Fibroblast of skin of back (primary cell): ENCODE measurements around the gene KBTBD3.
A peak's percentile ranks its signal among the peaks of the same experiment; 100 is the strongest.
"Not testable (repeated sequence)": the region's sequence is repeated elsewhere in the genome, so short reads cannot be mapped to it uniquely, and the experiment has no call there.

ENCODE experiments used
- DNase-seq: peaks from one replicate; pipeline ENCODE4 v3.0.0-alpha.2; 2013

Gene KBTBD3

GRCh38 chr11:106061954-106062949 lies 14.9 kb downstream of the KBTBD3 start:
- no peak for DNase-seq

GRCh38 chr11:106061249-106061784 lies 15.8 kb downstream of the KBTBD3 start:
- no peak for DNase-seq

GRCh38 chr11:106059617-106060016 lies 17.5 kb downstream of the KBTBD3 start:
- DNase-seq = no peak

GRCh38 chr11:106058377-106058776 lies 18.8 kb downstream of the KBTBD3 start:
- not testable (repeated sequence) for DNase-seq

GRCh38 chr11:106051103-106051502 lies 26.0 kb downstream of the KBTBD3 start:
- no peak for DNase-seq

- DNase-seq = no peak
These were observed 27.2 kb downstream of the KBTBD3 start for GRCh38 chr11:106049727-106050476.

- no peak for DNase-seq
These were observed 29.5 kb downstream of the KBTBD3 start for GRCh38 chr11:106047631-106048030.

- DNase-seq = no peak
These were observed 33.6 kb downstream of the KBTBD3 start for GRCh38 chr11:106043540-106043939.

GRCh38 chr11:106032861-106033260 lies 44.3 kb downstream of the KBTBD3 start:
- DNase-seq = no peak

GRCh38 chr11:106031936-106032335 lies 45.2 kb downstream of the KBTBD3 start:
- no peak for DNase-seq

- no peak for DNase-seq
These were observed 45.8 kb downstream of the KBTBD3 start for GRCh38 chr11:106031202-106031810.

- no peak for DNase-seq
These were observed 46.5 kb downstream of the KBTBD3 start for GRCh38 chr11:106030609-106031008.

- no peak for DNase-seq
These were observed 54.3 kb downstream of the KBTBD3 start for GRCh38 chr11:106022795-106023275.

- peak; percentile 99 for DNase-seq
These were observed 55.0 kb downstream of the KBTBD3 start, which contains the start of gene MSANTD4 for GRCh38 chr11:106021967-106022794. TSS of gene MSANTD4 (minus strand) at chr11:106022240. CDS start at chr11:106010917, 11,323 bp downstream.

GRCh38 chr11:106021181-106021966 lies 55.8 kb downstream of the KBTBD3 start:
- DNase-seq = peak; percentile 11

- DNase-seq = no peak
These were observed 60.1 kb downstream of the KBTBD3 start for GRCh38 chr11:106017093-106017492.

GRCh38 chr11:106015066-106015465 lies 62.1 kb downstream of the KBTBD3 start:
- no peak for DNase-seq

GRCh38 chr11:106014620-106015019 lies 62.5 kb downstream of the KBTBD3 start:
- no peak for DNase-seq

- no peak for DNase-seq
These were observed 63.1 kb downstream of the KBTBD3 start for GRCh38 chr11:106014035-106014434.

GRCh38 chr11:106012744-106013143 lies 64.4 kb downstream of the KBTBD3 start:
- peak; percentile 79 for DNase-seq

GRCh38 chr11:106011481-106011880 lies 65.7 kb downstream of the KBTBD3 start:
- DNase-seq = peak; percentile 45
